ENCODE measurements around the gene UBE2L5. TPM values are rescaled to one million over a fixed set of nuclear protein-coding genes. Genes with fewer than 3 reads are reported as not detected.

The UBE2L5 gene
- 1 to 10 TPM in 1 of 2 donors, not detected in 1; 1.1 TPM for total RNA-seq

DNA sequence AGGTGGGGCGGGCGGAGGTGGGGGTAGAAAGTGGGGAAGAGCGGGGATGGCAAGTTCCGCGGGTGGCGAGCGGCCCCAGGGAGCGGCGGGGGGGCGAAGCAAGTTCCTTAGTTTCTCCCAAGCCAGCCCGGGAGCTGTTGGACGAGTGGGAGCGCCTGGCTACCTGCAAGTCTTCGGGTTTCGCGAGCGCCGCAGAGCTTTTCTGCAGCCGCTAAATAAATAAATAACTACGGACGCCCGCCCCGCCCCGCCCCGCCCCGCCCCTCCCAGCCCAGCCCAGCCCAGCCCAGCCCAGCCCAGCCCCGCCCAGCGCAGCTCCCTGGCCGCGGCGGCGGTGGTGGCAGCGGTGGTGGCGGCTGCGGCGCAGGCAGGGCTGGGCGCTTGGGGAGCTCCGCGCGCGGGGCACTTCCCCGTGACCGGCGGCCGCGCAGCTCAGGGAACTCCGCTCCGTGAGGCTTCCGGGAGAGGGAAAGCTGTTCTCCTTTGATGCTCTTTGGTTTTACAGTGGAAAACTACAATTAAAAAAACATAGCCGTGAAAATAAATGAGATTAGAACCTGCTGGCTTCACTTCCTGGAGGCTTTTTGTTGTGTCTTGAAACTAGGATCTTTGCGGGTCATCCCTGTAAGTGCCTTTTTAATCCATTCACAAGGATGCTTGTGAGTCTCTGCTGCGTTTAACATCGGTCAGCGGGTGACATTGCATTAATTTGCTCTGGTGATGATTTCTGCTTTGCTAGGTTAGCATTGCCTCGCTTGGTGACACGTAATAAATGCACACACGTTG, at the start of gene UBE2L5:
Gene UBE2L5 (plus strand): TSS at position 440 of the 786 bp plus-strand sequence. CDS start 5,498 bp downstream, outside the sequence.
- peak within 1 kb of the TSS; percentile 60 to 62 for H3K4me3 ChIP-seq
- H3K4me1 ChIP-seq = peaks cover 0 to 8% of the 10 kb centered on the region in 2 donors
- peak within 1 kb of the TSS; percentile 93 to 99 for H3K27ac ChIP-seq
- no peaks in the 10 kb centered on the region for H3K27me3 ChIP-seq
- TF ChIP-seq, protein P1, sequence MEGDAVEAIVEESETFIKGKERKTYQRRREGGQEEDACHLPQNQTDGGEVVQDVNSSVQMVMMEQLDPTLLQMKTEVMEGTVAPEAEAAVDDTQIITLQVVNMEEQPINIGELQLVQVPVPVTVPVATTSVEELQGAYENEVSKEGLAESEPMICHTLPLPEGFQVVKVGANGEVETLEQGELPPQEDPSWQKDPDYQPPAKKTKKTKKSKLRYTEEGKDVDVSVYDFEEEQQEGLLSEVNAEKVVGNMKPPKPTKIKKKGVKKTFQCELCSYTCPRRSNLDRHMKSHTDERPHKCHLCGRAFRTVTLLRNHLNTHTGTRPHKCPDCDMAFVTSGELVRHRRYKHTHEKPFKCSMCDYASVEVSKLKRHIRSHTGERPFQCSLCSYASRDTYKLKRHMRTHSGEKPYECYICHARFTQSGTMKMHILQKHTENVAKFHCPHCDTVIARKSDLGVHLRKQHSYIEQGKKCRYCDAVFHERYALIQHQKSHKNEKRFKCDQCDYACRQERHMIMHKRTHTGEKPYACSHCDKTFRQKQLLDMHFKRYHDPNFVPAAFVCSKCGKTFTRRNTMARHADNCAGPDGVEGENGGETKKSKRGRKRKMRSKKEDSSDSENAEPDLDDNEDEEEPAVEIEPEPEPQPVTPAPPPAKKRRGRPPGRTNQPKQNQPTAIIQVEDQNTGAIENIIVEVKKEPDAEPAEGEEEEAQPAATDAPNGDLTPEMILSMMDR (IDR thresholded peaks at IDR 0.05) = peak in 1 of 2 donors; percentile 11
- H3K36me3 ChIP-seq = no peaks in the 10 kb centered on the region
- H3K9me3 ChIP-seq = no peaks in the 10 kb centered on the region
- peak; percentile 78 for DNase-seq (ENCODE audit: low spot score)

DNA sequence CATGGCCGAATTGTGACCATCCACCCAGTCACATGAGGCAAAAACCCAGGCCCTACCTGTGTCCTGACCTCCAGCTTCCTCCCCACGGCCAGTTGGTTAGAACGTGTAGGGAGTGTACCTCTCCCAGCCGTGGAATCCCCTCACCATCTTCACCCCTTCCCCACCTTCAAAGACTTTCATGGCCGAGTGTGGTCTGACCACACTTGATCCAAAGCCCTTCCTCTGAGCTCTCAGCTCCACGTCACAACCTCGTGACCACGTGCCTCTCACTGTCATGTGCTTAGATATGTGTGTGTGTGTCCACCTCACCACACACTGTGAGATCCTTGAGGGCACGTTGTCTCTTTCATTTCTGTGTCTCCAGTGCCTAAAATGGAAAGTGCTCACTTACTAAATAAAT, 48.6 kb upstream of the UBE2L5 start:
- H3K27me3 ChIP-seq = no peaks in the 10 kb centered on the region
- no peak overlapping the region for H3K4me3 ChIP-seq

DNA sequence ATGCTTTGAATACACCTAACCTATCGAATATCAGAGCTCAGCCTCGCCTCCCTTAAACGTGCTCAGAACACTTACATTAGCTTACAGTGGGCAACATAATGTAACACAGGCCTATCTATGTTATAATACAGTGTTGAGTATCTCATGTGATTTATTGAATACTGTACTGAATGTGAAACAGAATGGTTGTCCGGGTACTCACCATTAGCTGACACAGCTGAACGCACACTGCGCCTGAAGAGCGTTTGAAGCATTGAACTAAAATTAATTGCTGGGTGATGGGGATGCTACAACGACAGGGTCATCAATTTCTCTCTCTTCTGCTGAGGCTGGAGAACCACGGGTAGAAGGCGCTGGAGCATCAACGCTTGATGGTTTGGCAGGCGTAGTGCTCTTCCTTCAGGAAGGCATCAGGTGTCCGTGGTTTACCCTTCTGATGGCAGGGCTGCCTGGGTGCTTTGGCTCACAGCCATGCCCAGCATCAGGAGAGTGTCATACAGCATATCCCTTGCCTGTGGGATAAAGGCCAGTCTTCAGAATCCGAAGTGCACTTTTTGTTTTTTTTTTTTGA, 46.9 kb upstream of the UBE2L5 start:
- Histone ChIP-seq H3K4me1 (no peaks in the 10 kb centered on the region), H3K27ac (no peak overlapping the region), H3K36me3 (no peaks in the 10 kb centered on the region), H3K27me3 (no peaks in the 10 kb centered on the region), H3K4me3 (no peak overlapping the region), H3K9me3 (no peaks in the 10 kb centered on the region)
- TF ChIP-seq, protein P1 (IDR thresholded peaks at IDR 0.05) = no peak
- no peak for DNase-seq (ENCODE audit: low spot score)

More for the DNA sequence above, 48.6 kb upstream of the UBE2L5 start:
- no peaks in the 10 kb centered on the region for H3K9me3 ChIP-seq
- H3K27ac ChIP-seq = no peak overlapping the region
- TF ChIP-seq, protein P1 (IDR thresholded peaks at IDR 0.05) = no peak
- no peak for DNase-seq (ENCODE audit: low spot score)
- H3K36me3 ChIP-seq = no peaks in the 10 kb centered on the region
- no peaks in the 10 kb centered on the region for H3K4me1 ChIP-seq

DNA sequence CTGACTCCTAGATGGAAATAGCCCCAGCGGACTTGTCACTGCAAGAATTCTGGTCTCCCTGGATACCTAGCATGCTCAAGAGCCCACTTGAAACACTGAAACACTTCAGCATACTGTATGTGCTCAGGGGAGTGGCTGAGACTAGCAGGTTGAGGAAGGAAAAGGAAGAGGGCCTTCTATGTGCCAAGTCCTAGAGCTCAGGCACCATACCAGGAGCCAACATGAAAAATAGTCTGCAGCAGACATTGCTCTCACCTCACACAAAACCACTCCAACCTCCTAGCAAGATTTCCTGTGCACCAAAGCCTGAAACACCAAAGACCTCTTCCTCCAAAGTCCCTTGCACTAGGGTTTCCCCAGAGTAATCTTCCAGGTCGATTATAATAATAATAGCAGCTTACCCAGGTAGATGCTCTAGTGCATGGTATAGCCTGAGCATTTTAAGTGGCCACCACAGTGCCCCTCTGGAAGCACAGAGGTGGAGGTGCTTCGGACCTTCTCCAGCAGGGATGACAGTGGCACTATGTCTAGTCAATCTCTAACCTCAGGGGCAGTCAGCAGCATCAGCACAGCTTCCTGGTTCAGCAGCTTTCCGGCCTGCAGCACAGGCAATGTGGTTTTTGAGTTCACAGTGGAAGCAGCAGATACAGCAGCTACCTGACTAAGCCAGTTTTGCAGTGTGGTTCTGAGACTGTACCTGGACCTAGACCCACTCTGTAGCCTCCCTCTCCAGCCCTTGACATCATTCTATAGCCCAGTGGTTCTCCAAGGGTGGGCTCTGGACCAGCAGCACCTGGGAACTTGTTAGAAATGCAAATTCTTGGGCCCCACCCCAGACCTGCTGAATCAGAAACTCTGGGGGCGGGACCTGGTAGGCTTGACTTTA, 45.6 kb upstream of the UBE2L5 start:
- no peaks in the 10 kb centered on the region for H3K4me1 ChIP-seq
- no peaks in the 10 kb centered on the region for H3K9me3 ChIP-seq
- H3K4me3 ChIP-seq = no peak overlapping the region
- no peak overlapping the region for H3K27ac ChIP-seq
- H3K27me3 ChIP-seq = no peaks in the 10 kb centered on the region
- TF ChIP-seq, protein P1 (IDR thresholded peaks at IDR 0.05) = no peak
- no peak for DNase-seq (ENCODE audit: low spot score)
- no peaks in the 10 kb centered on the region for H3K36me3 ChIP-seq

DNA sequence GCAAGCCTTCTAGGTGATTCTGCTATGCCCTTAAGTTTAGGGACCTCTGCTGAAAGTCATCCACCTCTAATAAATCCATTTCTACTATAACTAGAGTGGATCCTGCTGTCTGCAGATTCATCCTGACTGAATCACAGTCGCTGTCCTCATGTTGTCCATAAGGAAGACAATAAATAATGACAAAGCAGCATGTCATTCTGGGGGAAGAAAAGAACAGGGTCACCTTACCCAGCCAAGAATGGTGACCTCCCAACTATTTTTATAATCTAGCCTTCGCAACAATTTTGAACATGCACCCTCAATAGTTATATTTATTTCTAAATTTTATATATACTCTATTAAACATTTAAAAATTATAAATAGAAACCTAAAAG, 45.0 kb upstream of the UBE2L5 start:
- H3K27me3 ChIP-seq = no peaks in the 10 kb centered on the region
- H3K27ac ChIP-seq = no peak overlapping the region
- no peak for DNase-seq (ENCODE audit: low spot score)
- H3K9me3 ChIP-seq = no peaks in the 10 kb centered on the region
- TF ChIP-seq, protein P1 (IDR thresholded peaks at IDR 0.05) = no peak
- no peaks in the 10 kb centered on the region for H3K36me3 ChIP-seq
- H3K4me1 ChIP-seq = no peaks in the 10 kb centered on the region
- H3K4me3 ChIP-seq = no peak overlapping the region

Measured in right atrium auricular region (tissue), 2 donors.